Stomach (tissue), 4 donors: Measurements from ENCODE around the gene ZNF335.

Source experiments
- POLR2A ChIP-seq, 4 donors: fragments of 450-650 bp; IDR thresholded peaks; one replicate each; pipeline ENCODE4 v1.6.1; 2016; ENCODE audit warnings: antibody characterized with exemption in 4 of 4, control low read depth in 2 of 4, mild to moderate bottlenecking in 1 of 4, moderate library complexity in 1 of 4
- POLR2AphosphoS5 ChIP-seq, 3 donors: sonication (generic); formaldehyde crosslinking; IDR thresholded peaks; one replicate each; pipeline ENCODE4 v1.6.1; 2016; ENCODE audit warnings: antibody characterized with exemption in 3 of 3
- TF ChIP-seq, protein P1 (sequence below), 7 experiments: fragments of 450-650 bp in 4 of 7; fragments of 200-600 bp in 3 of 7; sonication (generic) in 3 of 7; IDR thresholded peaks; one replicate each; pipeline ENCODE4 v1.5.1; 2016 to 2019; ENCODE audit warnings: antibody characterized with exemption in 7 of 7, control low read depth in 2 of 7, mild to moderate bottlenecking in 1 of 7

DNA sequence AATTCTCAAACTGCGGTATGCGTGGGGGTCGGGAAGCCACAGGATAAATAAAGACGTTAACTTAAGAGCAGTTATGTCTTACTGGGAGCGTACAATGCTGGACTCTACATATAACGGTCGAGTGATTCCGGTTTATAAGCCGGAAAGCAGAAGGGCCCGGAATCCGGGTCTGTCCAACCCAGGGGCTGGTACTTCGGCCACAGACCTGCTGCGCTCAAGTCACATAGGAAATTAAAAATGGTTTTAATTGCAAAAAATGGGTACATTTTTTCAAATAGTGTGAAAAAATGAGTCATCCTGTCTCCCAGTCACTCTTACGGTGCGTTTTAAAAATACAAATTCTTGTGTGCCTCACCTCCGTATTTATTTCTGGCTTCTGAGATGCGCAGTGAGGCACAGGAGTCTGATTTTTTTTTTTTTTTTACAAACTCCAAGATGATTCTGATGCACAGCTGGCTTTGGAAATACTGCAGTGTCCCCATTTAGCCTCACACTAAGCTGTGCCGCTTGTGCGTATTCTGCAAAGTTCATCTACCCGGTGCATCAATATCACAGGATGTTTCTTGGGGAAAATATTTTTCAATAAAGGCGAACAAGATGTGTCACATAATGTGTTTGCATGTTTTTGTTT lies 36.5 kb downstream of the ZNF335 start:
- TF ChIP-seq POLR2A (IDR thresholded peaks at IDR 0.05), result no peak
- TF ChIP-seq, protein P1, sequence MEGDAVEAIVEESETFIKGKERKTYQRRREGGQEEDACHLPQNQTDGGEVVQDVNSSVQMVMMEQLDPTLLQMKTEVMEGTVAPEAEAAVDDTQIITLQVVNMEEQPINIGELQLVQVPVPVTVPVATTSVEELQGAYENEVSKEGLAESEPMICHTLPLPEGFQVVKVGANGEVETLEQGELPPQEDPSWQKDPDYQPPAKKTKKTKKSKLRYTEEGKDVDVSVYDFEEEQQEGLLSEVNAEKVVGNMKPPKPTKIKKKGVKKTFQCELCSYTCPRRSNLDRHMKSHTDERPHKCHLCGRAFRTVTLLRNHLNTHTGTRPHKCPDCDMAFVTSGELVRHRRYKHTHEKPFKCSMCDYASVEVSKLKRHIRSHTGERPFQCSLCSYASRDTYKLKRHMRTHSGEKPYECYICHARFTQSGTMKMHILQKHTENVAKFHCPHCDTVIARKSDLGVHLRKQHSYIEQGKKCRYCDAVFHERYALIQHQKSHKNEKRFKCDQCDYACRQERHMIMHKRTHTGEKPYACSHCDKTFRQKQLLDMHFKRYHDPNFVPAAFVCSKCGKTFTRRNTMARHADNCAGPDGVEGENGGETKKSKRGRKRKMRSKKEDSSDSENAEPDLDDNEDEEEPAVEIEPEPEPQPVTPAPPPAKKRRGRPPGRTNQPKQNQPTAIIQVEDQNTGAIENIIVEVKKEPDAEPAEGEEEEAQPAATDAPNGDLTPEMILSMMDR (IDR thresholded peaks at IDR 0.05), result no peak
- TF ChIP-seq POLR2AphosphoS5 (IDR thresholded peaks at IDR 0.05), result peak in 1 of 3 donors; percentile 15
